Measurements from ENCODE around the gene PEA15. TPM values are rescaled to one million over a fixed set of nuclear protein-coding genes. Genes with fewer than 3 reads are reported as not detected.

The PEA15 gene
- total and polyA plus RNA-seq, 9 of the 15 experiments (the other 6 are each of a cell fraction or from before 2014, with no cell fraction given), result 8.2 to 175 (median 35.4) TPM

GRCh38 chr1:160261556-160261892 is 56.3 kb downstream of the PEA15 start (continued):
- TF ChIP-seq ZNF318 (IDR thresholded peaks at IDR 0.05; ENCODE audit: borderline replicate concordance in 1 of 2, low read depth in 1 of 2), result 0 out of 4 replicates have a peak, but pooled peaks of 1 of the 2 experiments have one; percentile 66
- TF ChIP-seq ZNF263 (CRISPR knock-in tag; IDR thresholded peaks at IDR 0.05; ENCODE audit: borderline replicate concordance), result no peak
- TF ChIP-seq ZMIZ1 (IDR thresholded peaks at IDR 0.05; ENCODE audit: low read depth in 2 of 2, low read length in 2 of 2), result no peak
- peak; percentile 24 for TF ChIP-seq BRD9 (IDR thresholded peaks at IDR 0.05; ENCODE audit: low read depth, partially characterized antibody)
- peak; percentile 83 for TF ChIP-seq HMBOX1 (IDR thresholded peaks at IDR 0.05)
- TF ChIP-seq MNT (conservative IDR thresholded peaks at IDR 0.05), result peak; percentile 57 to 71; a peak in 3 of 4 replicates
- 0 out of 2 replicates have a peak, but pooled peaks have one; percentile 14 for TF ChIP-seq ETV1 (tag; conservative IDR thresholded peaks at IDR 0.05; ENCODE audit: low read depth)
- peak; percentile 64; the same call in 1 of the 2 replicates for TF ChIP-seq SMARCA4 (IDR thresholded peaks at IDR 0.05)
- peak; percentile 47 to 64; a peak in 3 of 4 replicates for TF ChIP-seq FOXK2 (conservative IDR thresholded peaks at IDR 0.05 in 1 of 2, IDR thresholded peaks at IDR 0.05 in 1 of 2; ENCODE audit: low read depth in 2 of 2)
- 0 out of 4 replicates have a peak, but pooled peaks of 1 of the 2 experiments have one; percentile 1 for TF ChIP-seq RCOR1 (IDR thresholded peaks at IDR 0.05; ENCODE audit: borderline replicate concordance in 1 of 2, low read depth in 2 of 2, low read length in 2 of 2)
- peak; percentile 91 for TF ChIP-seq FOSL1 (tag; conservative IDR thresholded peaks at IDR 0.05)
